ENCODE data around the gene ZNF689. TPM values are rescaled to one million over a fixed set of nuclear protein-coding genes. Genes with fewer than 3 reads are reported as not detected.

The ZNF689 gene
- total and polyA plus RNA-seq, 2 of the 13 experiments (the other 11 are each of a cell fraction or from before 2014, with no cell fraction given) = 9.7 to 19.5 TPM

- TF ChIP-seq ZBTB44 (CRISPR knock-in tag; IDR thresholded peaks at IDR 0.05) = no peak
- no peak for TF ChIP-seq NBN (conservative IDR thresholded peaks at IDR 0.05)
- TF ChIP-seq GMEB2 (CRISPR knock-in tag; IDR thresholded peaks at IDR 0.05; ENCODE audit: low read depth) = no peak
- TF ChIP-seq HDAC2 (CRISPR knock-in tag; IDR thresholded peaks at IDR 0.05) = no peak
- no peak; the same call in 1 of the 2 replicates for TF ChIP-seq MIXL1 (CRISPR knock-in tag; IDR thresholded peaks at IDR 0.05)
- no peak for TF ChIP-seq ZSCAN21 (CRISPR knock-in tag; IDR thresholded peaks at IDR 0.05; ENCODE audit: borderline replicate concordance)
- TF ChIP-seq JUND (CRISPR knock-in tag; IDR thresholded peaks at IDR 0.05) = no peak
- TF ChIP-seq MLXIP (CRISPR knock-in tag; IDR thresholded peaks at IDR 0.05; ENCODE audit: borderline replicate concordance) = no peak
- no peak for TF ChIP-seq ZNF644 (CRISPR knock-in tag; IDR thresholded peaks at IDR 0.05; ENCODE audit: low read depth)
- no peak for TF ChIP-seq ATF2 (CRISPR knock-in tag; IDR thresholded peaks at IDR 0.05)
- no peak for TF ChIP-seq FOXK2 (IDR thresholded peaks at IDR 0.05)
- TF ChIP-seq XBP1 (CRISPR knock-in tag; IDR thresholded peaks at IDR 0.05) = no peak
- TF ChIP-seq PAWR (CRISPR knock-in tag; IDR thresholded peaks at IDR 0.05; ENCODE audit: borderline replicate concordance) = no peak
- TF ChIP-seq NPAS2 (CRISPR knock-in tag; IDR thresholded peaks at IDR 0.05; ENCODE audit: borderline replicate concordance) = no peak
- peak; percentile 65 for TF ChIP-seq CREBL2 (CRISPR knock-in tag; IDR thresholded peaks at IDR 0.05; ENCODE audit: borderline replicate concordance)
- TF ChIP-seq MLLT10 (CRISPR knock-in tag; IDR thresholded peaks at IDR 0.05) = no peak
- TF ChIP-seq TMF1 (CRISPR knock-in tag; IDR thresholded peaks at IDR 0.05; ENCODE audit: low read depth) = no peak; the same call in 1 of the 2 replicates
- no peak for TF ChIP-seq PBX3 (CRISPR knock-in tag; IDR thresholded peaks at IDR 0.05; ENCODE audit: borderline replicate concordance)
- TF ChIP-seq KMT2A (CRISPR knock-in tag; IDR thresholded peaks at IDR 0.05) = 0 out of 2 replicates have a peak, but pooled peaks have one; percentile 15
- no peak for TF ChIP-seq ESRRA (CRISPR knock-in tag; IDR thresholded peaks at IDR 0.05; ENCODE audit: low read depth)
- TF ChIP-seq CC2D1A (CRISPR knock-in tag; IDR thresholded peaks at IDR 0.05) = no peak
- no peak for TF ChIP-seq SMAD9 (CRISPR knock-in tag; IDR thresholded peaks at IDR 0.05)
Measured at GRCh38 chr16:30656974-30657865, 47.0 kb upstream of the ZNF689 start (continued).

All from HepG2 (cell line).